ENCODE data around the gene PRR29.

DNA sequence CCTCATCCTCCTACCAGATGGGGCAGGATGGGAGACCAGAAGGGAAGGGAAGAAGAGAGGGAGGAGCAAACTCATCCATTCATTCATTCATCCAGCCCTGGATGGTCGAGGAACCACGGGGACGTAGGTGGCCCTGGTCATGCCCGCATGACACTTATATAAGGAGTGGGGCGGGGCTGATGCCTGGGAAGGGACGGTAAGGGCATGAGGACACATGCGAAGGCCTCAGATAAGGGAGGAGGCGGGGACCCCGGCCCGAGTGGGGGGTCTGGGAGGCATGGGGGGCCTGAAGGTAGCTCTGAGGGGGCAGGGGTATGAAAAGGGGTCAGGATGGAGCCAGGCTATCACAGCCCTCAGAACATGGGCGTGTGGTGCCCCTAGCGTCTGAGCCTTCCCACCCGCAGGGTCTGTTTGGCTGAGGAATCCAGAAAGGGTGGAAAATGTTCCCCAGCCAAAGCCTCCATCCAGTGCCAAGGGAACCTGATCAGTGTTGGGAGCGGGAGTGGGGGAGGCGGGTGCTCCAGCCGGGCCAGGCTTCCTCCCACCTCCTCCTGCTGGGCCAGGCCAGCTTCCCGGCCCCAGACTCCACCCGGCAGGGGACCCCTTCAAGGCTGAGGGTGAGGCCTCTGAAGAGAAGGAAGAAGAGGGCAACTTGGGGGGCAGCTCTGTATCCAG is 48.4 kb upstream of the PRR29 start:
- TF ChIP-seq POLR2A (IDR thresholded peaks at IDR 0.05): no peak
- TF ChIP-seq, protein P1, sequence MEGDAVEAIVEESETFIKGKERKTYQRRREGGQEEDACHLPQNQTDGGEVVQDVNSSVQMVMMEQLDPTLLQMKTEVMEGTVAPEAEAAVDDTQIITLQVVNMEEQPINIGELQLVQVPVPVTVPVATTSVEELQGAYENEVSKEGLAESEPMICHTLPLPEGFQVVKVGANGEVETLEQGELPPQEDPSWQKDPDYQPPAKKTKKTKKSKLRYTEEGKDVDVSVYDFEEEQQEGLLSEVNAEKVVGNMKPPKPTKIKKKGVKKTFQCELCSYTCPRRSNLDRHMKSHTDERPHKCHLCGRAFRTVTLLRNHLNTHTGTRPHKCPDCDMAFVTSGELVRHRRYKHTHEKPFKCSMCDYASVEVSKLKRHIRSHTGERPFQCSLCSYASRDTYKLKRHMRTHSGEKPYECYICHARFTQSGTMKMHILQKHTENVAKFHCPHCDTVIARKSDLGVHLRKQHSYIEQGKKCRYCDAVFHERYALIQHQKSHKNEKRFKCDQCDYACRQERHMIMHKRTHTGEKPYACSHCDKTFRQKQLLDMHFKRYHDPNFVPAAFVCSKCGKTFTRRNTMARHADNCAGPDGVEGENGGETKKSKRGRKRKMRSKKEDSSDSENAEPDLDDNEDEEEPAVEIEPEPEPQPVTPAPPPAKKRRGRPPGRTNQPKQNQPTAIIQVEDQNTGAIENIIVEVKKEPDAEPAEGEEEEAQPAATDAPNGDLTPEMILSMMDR (IDR thresholded peaks at IDR 0.05): no peak

Measured in prostate gland (tissue), 2 donors.